ENCODE measurements around the gene NXNL1.

The NXNL1 gene

DNA sequence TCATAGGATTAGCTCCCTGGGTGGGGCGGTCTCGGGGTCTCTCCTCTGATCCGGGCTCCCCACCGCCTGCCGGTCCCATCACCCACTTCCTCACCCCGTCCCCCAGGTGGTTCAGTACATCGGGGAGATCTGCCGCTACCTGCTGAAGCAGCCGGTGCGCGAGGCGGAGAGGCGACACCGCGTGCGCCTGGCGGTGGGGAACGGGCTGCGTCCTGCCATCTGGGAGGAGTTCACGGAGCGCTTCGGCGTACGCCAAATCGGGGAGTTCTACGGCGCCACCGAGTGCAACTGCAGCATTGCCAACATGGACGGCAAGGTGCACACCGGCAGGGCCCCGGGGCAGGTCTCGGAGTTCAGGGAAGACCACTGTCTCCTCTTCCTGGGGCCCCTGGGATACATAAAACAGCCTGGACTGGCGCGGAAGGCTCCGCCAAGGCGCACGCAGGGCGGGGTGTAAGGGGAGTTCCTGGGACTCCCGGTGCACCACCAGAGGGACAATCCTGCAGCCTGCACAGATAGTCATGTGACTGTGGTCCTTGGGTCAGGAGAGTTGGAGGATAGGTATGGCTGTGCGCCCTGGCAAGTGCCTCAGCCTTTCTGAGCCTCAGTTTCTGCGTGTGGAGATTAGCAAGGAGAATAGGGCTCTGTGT is 36.5 kb upstream of the NXNL1 start:
- DNase-seq (ENCODE audit: low read depth) = no peak
- H3K9ac ChIP-seq (ENCODE audit: low read length) = no peak overlapping the region
- H3K36me3 ChIP-seq (ENCODE audit: control insufficient read depth, insufficient read depth, low read length, severe bottlenecking) = peaks cover 31% of the 10 kb centered on the region
- H3K4me1 ChIP-seq (ENCODE audit: control insufficient read depth, insufficient read depth, low read length) = peaks cover 16% of the 10 kb centered on the region
- no peaks in the 10 kb centered on the region for H3K9me3 ChIP-seq (ENCODE audit: control insufficient read depth, low read length)
- no peak overlapping the region for H3K4me3 ChIP-seq (ENCODE audit: low read length)
- no peaks in the 10 kb centered on the region for H3K27me3 ChIP-seq (replicated peaks; ENCODE audit: control insufficient read depth, insufficient read depth, low read length)

DNA sequence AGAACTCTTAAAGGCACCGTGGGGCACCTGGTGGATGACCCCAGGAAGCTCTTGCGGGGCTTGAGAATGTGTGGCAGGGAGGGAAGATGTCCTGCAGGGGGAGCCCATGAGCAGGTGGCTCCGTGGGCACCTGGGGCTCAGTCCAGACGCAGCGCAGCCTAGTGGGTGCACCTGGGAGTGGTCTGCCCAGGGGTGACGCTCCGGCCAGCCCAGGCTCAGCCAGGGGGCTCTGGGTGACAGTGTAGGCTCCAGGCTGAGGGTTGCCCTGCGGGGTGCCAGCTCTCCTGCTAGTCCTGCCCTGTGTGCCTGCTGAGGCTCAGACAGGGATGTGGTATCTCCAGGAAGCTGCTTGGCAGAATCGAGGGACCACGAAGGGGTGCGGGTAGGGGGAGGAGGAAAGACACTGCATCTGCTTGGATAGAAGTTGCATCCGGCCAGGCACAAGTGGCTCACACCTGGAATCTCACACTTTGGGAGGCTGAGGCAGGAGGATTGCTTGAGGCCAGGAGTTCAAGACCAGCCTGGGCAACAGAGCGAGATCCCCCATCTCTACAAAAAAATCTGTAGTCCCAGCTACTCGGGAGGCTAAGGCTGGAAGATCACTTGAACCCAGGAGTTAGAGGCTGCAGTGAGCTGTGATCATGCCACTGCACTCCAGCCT is 35.7 kb upstream of the NXNL1 start:
- Histone ChIP-seq H3K9ac (ENCODE audit: low read length) (no peak overlapping the region), H3K4me3 (ENCODE audit: low read length) (no peak overlapping the region), H3K9me3 (ENCODE audit: control insufficient read depth, low read length) (no peaks in the 10 kb centered on the region), H3K27me3 (replicated peaks; ENCODE audit: control insufficient read depth, insufficient read depth, low read length) (no peaks in the 10 kb centered on the region), H3K36me3 (ENCODE audit: control insufficient read depth, insufficient read depth, low read length, severe bottlenecking) (peaks cover 33% of the 10 kb centered on the region), H3K4me1 (ENCODE audit: control insufficient read depth, insufficient read depth, low read length) (peaks cover 17% of the 10 kb centered on the region)
- peak; percentile 78 for DNase-seq (ENCODE audit: low read depth)

DNA sequence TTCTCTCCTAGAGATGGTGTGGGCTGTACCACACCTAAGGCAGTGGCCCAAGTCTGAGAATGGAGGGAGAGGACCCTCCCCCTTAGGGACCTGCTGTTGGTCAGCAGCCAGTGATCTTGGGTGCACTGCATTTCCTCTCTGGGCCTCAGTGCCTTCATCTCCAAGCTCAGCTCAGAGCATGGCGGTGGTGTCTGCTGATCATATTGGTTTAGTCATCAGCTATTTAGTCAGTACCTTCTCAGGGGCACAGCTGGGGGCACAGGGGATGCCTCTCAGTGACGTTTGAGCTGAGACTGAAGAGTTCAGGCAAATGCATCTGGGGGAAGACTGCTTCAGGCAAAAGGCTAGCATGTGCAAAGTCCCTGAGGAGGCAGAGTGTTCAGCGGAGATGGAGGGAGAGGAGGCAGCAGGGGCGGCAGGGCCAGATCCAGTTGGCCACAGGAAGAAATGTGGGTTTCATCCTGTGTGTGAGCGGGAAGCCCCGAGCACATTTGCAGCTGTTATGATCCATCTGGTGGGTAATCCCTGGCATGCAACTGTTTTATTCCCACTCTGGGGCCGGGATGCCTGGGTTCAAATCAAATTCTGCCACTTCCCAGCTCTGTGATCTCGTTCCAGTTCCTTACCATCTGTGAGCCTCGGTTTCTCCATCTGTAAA is 35.0 kb upstream of the NXNL1 start:
- Histone ChIP-seq H3K9ac (ENCODE audit: low read length) (no peak overlapping the region), H3K9me3 (ENCODE audit: control insufficient read depth, low read length) (no peaks in the 10 kb centered on the region), H3K36me3 (ENCODE audit: control insufficient read depth, insufficient read depth, low read length, severe bottlenecking) (peaks cover 31% of the 10 kb centered on the region), H3K4me1 (ENCODE audit: control insufficient read depth, insufficient read depth, low read length) (peaks cover 23% of the 10 kb centered on the region), H3K27me3 (replicated peaks; ENCODE audit: control insufficient read depth, insufficient read depth, low read length) (no peaks in the 10 kb centered on the region), H3K4me3 (ENCODE audit: low read length) (no peak overlapping the region)
- DNase-seq (ENCODE audit: low read depth) = no peak

DNA sequence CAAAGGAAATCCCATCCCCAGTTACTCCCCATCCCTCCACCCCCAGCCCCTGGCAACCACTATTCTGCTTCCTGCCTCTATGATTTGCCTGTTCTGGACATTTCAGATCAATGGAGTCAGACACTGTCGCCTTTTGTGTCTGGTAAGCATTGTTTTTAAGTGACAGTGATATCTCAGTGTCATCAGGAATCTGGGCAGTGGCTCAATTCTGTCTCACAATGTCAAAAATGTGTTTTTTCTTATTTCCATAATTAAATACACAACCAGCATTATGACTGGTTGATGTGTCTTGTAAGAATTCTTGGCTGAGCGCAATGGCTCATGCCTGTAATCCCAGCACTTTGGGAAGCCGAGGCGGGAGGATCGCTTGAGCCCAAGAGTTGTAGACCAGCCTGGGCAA is 30.6 kb upstream of the NXNL1 start:
- Histone ChIP-seq H3K36me3 (ENCODE audit: control insufficient read depth, insufficient read depth, low read length, severe bottlenecking) (peaks cover 43% of the 10 kb centered on the region), H3K9ac (ENCODE audit: low read length) (no peak overlapping the region)

DNA sequence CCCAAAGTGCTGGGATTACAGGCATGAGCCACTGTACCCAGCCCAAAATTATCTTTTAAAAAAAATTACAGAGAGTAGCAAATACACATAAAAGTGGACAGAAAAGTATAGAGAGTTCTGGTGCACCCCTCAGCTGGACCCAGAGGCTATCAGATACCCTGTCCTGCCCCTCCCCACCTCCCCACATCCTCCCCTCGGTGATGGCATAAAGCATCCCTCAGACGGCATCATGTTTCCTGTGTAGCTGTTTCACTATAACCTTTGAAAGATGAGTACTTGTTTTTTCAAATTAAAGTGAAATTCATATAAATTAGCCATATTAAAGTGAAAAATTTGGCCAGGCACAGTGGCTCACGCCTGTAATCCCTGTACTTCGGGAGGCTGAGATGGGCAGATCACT is 29.7 kb upstream of the NXNL1 start:
- no peak for DNase-seq (ENCODE audit: low read depth)
- Histone ChIP-seq H3K27me3 (replicated peaks; ENCODE audit: control insufficient read depth, insufficient read depth, low read length) (no peaks in the 10 kb centered on the region), H3K4me3 (ENCODE audit: low read length) (no peak overlapping the region), H3K4me1 (ENCODE audit: control insufficient read depth, insufficient read depth, low read length) (peaks cover 9% of the 10 kb centered on the region), H3K9ac (ENCODE audit: low read length) (no peak overlapping the region), H3K36me3 (ENCODE audit: control insufficient read depth, insufficient read depth, low read length, severe bottlenecking) (peaks cover 41% of the 10 kb centered on the region), H3K9me3 (ENCODE audit: control insufficient read depth, low read length) (no peaks in the 10 kb centered on the region)

More for the DNA sequence above, 30.6 kb upstream of the NXNL1 start:
- DNase-seq (ENCODE audit: low read depth) = no peak
- Histone ChIP-seq H3K4me3 (ENCODE audit: low read length) (no peak overlapping the region), H3K4me1 (ENCODE audit: control insufficient read depth, insufficient read depth, low read length) (peaks cover 12% of the 10 kb centered on the region), H3K9me3 (ENCODE audit: control insufficient read depth, low read length) (no peaks in the 10 kb centered on the region), H3K27me3 (replicated peaks; ENCODE audit: control insufficient read depth, insufficient read depth, low read length) (no peaks in the 10 kb centered on the region)

DNA sequence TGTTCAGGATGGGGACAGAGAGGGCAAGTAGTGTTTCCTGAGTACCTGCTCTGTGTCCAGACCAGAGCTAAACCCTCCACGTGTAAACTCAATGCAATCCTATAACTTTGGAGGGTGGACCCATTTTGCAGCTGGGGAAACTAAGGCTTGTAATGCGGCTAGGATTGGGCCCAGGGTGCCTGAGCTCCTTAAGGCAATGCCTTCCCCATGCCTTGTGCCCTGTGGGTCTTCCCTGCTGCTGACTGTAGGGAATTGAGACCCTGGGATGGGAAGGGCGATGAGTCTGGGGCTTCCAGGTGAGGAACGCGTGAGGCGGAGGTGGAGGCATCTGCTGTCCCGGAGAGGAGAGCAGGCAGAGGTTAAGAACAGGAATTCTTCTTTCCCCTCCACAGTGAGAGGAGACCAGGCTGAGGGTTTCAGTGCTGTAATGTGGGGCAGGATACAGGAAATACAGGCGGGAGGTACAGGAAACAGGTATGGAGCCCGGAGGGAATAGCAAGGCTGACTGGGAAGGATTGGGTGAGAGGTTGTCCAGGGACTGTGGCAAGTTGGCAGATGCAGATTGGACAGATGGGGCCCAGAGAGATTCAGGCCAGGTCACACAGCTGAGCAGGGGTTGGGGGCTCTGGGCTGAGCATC is 28.8 kb upstream of the NXNL1 start:
- Histone ChIP-seq H3K27me3 (replicated peaks; ENCODE audit: control insufficient read depth, insufficient read depth, low read length) (no peaks in the 10 kb centered on the region), H3K4me3 (ENCODE audit: low read length) (no peak overlapping the region), H3K36me3 (ENCODE audit: control insufficient read depth, insufficient read depth, low read length, severe bottlenecking) (peaks cover 42% of the 10 kb centered on the region), H3K9me3 (ENCODE audit: control insufficient read depth, low read length) (no peaks in the 10 kb centered on the region), H3K4me1 (ENCODE audit: control insufficient read depth, insufficient read depth, low read length) (peaks cover 9% of the 10 kb centered on the region), H3K9ac (ENCODE audit: low read length) (no peak overlapping the region)
- DNase-seq (ENCODE audit: low read depth) = no peak

DNA sequence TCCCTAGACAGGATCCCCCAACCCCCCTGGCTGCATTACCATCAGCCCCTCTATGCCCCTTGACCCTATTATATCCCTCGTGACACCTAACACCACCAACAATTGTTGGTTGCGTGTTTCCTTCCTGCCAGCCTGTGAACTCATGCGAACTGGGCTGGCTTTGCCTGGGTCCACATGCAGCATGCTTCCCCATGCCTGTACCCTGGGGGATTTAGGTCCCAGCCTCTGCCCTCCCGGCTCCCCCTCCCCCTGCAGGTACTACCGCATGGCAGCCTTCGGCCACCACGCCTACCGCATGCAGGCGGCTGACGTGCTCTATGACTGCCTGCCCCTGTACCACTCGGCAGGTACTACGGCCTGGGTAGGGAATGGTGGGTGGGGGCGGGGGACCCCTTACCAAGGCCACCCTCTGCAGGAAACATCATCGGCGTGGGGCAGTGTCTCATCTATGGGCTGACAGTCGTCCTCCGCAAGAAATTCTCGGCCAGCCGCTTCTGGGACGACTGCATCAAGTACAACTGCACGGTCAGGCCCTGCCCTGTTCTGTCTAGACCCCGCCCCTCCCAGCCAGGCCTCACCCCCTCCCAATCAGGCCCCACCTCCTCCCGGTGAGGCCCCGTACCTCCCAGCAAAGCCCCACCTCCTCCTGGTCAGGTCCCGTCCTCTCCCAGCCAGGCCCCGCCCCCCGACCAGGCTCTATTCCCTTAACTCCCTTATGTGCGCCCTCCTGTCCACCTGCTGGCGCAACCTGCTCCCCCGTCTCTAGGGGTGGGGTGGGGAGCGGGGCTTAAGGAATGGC is 28.1 kb upstream of the NXNL1 start:
- H3K9ac ChIP-seq (ENCODE audit: low read length) = no peak overlapping the region
- no peak overlapping the region for H3K4me3 ChIP-seq (ENCODE audit: low read length)
- peaks cover 9% of the 10 kb centered on the region for H3K4me1 ChIP-seq (ENCODE audit: control insufficient read depth, insufficient read depth, low read length)
- H3K27me3 ChIP-seq (replicated peaks; ENCODE audit: control insufficient read depth, insufficient read depth, low read length) = no peaks in the 10 kb centered on the region
- H3K36me3 ChIP-seq (ENCODE audit: control insufficient read depth, insufficient read depth, low read length, severe bottlenecking) = peaks cover 49% of the 10 kb centered on the region
- no peaks in the 10 kb centered on the region for H3K9me3 ChIP-seq (ENCODE audit: control insufficient read depth, low read length)
- peak; percentile 35 for DNase-seq (ENCODE audit: low read depth)

DNA sequence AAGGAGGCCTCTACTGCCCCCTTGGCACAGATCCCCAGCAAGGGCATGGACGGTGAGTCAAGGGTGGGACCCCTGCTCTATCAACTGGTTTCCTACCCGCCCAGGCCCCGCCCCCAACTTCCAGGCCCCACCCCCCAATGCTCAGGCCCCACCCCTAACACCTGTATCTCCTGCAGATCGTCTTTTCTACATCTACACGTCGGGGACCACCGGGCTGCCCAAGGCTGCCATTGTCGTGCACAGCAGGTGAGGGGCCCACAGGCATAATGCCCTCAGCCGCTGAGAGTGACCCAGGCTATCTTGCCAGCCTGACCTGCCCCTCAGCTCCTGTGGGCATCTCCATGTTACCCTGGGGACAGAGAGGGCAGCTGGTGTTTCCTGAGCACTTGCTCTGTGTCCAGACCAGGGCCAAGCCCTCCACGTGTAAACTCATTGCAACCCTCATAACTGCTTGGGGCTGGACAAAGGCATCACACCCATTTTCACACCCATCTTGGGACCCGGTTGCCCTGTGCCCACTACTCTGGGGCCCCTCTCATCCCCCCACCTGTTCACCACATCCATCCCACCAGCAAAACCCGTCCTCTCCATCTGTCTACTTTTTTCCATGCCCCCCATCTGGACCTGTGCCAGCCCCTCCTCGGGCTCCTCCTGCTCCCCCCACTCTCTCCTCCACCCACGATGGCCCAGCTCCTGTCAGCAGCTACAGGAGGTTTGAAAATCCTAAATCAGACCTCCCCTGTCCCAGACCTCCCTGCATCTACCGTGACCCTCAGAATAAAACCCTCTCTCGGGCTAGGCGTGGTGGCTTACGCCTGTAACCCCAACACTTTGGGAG is 26.8 kb upstream of the NXNL1 start:
- Histone ChIP-seq H3K9me3 (ENCODE audit: control insufficient read depth, low read length) (no peaks in the 10 kb centered on the region), H3K9ac (ENCODE audit: low read length) (no peak overlapping the region), H3K4me1 (ENCODE audit: control insufficient read depth, insufficient read depth, low read length) (peaks cover 9% of the 10 kb centered on the region), H3K36me3 (ENCODE audit: control insufficient read depth, insufficient read depth, low read length, severe bottlenecking) (peaks cover 56% of the 10 kb centered on the region), H3K4me3 (ENCODE audit: low read length) (no peak overlapping the region), H3K27me3 (replicated peaks; ENCODE audit: control insufficient read depth, insufficient read depth, low read length) (no peaks in the 10 kb centered on the region)
- DNase-seq (ENCODE audit: low read depth) = no peak

DNA sequence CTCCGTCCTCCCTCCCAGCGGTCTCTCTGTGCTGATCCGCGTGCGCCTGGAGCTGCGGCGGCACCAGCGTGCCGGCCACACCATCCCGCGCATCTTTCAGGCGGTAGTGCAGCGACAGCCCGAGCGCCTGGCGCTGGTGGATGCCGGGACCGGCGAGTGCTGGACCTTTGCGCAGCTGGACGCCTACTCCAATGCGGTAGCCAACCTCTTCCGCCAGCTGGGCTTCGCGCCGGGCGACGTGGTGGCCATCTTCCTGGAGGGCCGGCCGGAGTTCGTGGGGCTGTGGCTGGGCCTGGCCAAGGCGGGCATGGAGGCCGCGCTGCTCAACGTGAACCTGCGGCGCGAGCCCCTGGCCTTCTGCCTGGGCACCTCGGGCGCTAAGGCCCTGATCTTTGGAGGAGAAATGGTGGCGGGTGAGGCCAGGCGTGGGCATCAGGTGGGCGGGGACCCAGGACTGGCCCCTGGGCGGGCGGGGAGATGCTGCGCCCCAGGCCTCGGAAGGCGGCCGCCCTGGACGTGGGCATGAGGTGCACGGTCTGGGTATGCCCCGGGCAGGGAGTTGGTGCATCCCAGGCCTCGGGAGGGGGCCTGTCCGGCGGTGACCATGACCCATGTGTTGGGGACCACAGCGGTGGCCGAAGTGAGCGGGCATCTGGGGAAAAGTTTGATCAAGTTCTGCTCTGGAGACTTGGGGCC is 26.0 kb upstream of the NXNL1 start:
- peaks cover 60% of the 10 kb centered on the region for H3K36me3 ChIP-seq (ENCODE audit: control insufficient read depth, insufficient read depth, low read length, severe bottlenecking)
- no peak overlapping the region for H3K4me3 ChIP-seq (ENCODE audit: low read length)
- no peak for DNase-seq (ENCODE audit: low read depth)
- no peak overlapping the region for H3K9ac ChIP-seq (ENCODE audit: low read length)
- no peaks in the 10 kb centered on the region for H3K27me3 ChIP-seq (replicated peaks; ENCODE audit: control insufficient read depth, insufficient read depth, low read length)
- no peaks in the 10 kb centered on the region for H3K9me3 ChIP-seq (ENCODE audit: control insufficient read depth, low read length)
- peaks cover 14% of the 10 kb centered on the region for H3K4me1 ChIP-seq (ENCODE audit: control insufficient read depth, insufficient read depth, low read length)

Measured in adipocyte (in vitro differentiated cells).